ENCODE results near the gene LRCH2.

DNA sequence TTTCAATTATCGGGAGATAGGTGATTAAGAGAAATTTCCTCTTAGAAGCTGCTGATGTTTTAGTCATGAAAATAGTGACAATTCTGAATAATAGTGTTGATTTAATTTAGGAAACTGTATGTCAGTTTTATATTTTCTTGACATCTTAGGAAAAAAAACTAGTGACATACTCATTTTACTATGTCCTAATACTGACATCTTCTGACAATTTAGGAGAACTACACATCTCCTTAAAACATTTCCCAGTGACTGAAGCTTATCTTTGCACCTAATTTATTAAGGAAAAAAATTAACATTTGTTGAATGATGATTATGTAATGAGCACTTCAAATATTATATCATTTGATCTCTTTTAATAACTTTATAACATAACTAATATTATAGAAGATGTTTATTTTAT lies 86.7 kb downstream of the LRCH2 start:
- TF ChIP-seq POLR2A (IDR thresholded peaks at IDR 0.05): no peak
- TF ChIP-seq EP300 (IDR thresholded peaks at IDR 0.05; ENCODE audit: low read depth): no peak
- TF ChIP-seq, protein P1, sequence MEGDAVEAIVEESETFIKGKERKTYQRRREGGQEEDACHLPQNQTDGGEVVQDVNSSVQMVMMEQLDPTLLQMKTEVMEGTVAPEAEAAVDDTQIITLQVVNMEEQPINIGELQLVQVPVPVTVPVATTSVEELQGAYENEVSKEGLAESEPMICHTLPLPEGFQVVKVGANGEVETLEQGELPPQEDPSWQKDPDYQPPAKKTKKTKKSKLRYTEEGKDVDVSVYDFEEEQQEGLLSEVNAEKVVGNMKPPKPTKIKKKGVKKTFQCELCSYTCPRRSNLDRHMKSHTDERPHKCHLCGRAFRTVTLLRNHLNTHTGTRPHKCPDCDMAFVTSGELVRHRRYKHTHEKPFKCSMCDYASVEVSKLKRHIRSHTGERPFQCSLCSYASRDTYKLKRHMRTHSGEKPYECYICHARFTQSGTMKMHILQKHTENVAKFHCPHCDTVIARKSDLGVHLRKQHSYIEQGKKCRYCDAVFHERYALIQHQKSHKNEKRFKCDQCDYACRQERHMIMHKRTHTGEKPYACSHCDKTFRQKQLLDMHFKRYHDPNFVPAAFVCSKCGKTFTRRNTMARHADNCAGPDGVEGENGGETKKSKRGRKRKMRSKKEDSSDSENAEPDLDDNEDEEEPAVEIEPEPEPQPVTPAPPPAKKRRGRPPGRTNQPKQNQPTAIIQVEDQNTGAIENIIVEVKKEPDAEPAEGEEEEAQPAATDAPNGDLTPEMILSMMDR (IDR thresholded peaks at IDR 0.05): peak in 4 of 5 experiments; percentile 26 to 49 (median 32)
- no peak for TF ChIP-seq POLR2AphosphoS5 (IDR thresholded peaks at IDR 0.05)

Data from transverse colon (tissue), 4 donors.